GM23338 (cell line): ENCODE data around the gene PPP2R1B. TPM values are rescaled to one million over a fixed set of nuclear protein-coding genes. Genes with fewer than 3 reads are reported as not detected.

Experiments
- ATAC-seq: fragments of 200-7000 bp; cut with Tn5 transposase; 3 replicates; pipeline ENCODE4 v1.9.1; 2020
- DNase-seq: peaks from one replicate; pipeline ENCODE4 v3.0.0-alpha.2; 2015; ENCODE audit warnings: low spot score
- H2AFZ ChIP-seq: fragments of 200-600 bp; sonication (generic); 2 replicates; pipeline ENCODE4 v1.8.0; 2016; ENCODE audit warnings: antibody characterized with exemption, mild to moderate bottlenecking, moderate library complexity
- H3F3A ChIP-seq: fragments of 200-600 bp; sonication (generic); replicated peaks from 2 replicates; pipeline ENCODE4 v1.8.0; 2017; ENCODE audit warnings: antibody characterized with exemption, mixed run types, low read depth
- H3K27ac ChIP-seq: fragments of 200-600 bp; sonication (generic); 2 replicates; pipeline ENCODE4 v1.6.1; 2016; ENCODE audit warnings: low read depth
- H3K27me3 ChIP-seq: fragments of 200-600 bp; sonication (generic); 2 replicates; pipeline ENCODE4 v1.8.0; 2016; ENCODE audit warnings: mild to moderate bottlenecking, mixed run types, moderate library complexity; ENCODE audit not compliant: insufficient read depth
- H3K36me3 ChIP-seq: fragments of 200-600 bp; sonication (generic); 2 replicates; pipeline ENCODE4 v1.8.0; 2016; ENCODE audit warnings: mild to moderate bottlenecking; ENCODE audit not compliant: insufficient read depth
- H3K4me1 ChIP-seq: fragments of 200-600 bp; sonication (generic); 2 replicates; pipeline ENCODE4 v1.8.0; 2016; ENCODE audit warnings: mild to moderate bottlenecking, moderate library complexity; ENCODE audit not compliant: insufficient read depth
- H3K4me2 ChIP-seq: fragments of 200-600 bp; sonication (generic); 2 replicates; pipeline ENCODE4 v1.7.1; 2017; ENCODE audit warnings: mixed run types
- H3K4me3 ChIP-seq: fragments of 200-600 bp; sonication (generic); 2 replicates; pipeline ENCODE4 v1.6.1; 2016; ENCODE audit warnings: mixed run types
- H3K79me2 ChIP-seq: fragments of 200-600 bp; sonication (generic); replicated peaks from 2 replicates; pipeline ENCODE4 v1.8.0; 2017; ENCODE audit warnings: mild to moderate bottlenecking; ENCODE audit not compliant: insufficient read depth
- H3K9me2 ChIP-seq: fragments of 200-600 bp; sonication (generic); 2 replicates; pipeline ENCODE4 v1.8.0; 2017; ENCODE audit not compliant: insufficient read depth
- H4K20me1 ChIP-seq: fragments of 200-600 bp; sonication (generic); replicated peaks from 2 replicates; pipeline ENCODE4 v1.8.0; 2017; ENCODE audit warnings: mild to moderate bottlenecking; ENCODE audit not compliant: insufficient read depth
- H3K27ac Mint-ChIP-seq: 2 replicates; pipeline ENCODE4 v1.8.0; 2020; ENCODE audit warnings: inconsistent platforms, mild to moderate bottlenecking, moderate library complexity, mixed read lengths
- H3K27me3 Mint-ChIP-seq: 3 replicates; pipeline ENCODE4 v1.8.0; 2022; ENCODE audit warnings: low read depth, mild to moderate bottlenecking, moderate library complexity, mixed read lengths, inconsistent platforms; ENCODE audit not compliant: insufficient read depth, poor library complexity
- H3K36me3 Mint-ChIP-seq: 3 replicates; pipeline ENCODE4 v1.8.0; 2021; ENCODE audit warnings: low read depth, mild to moderate bottlenecking, inconsistent platforms, moderate library complexity, mixed read lengths
- H3K4me1 Mint-ChIP-seq: 3 replicates; pipeline ENCODE4 v1.8.0; 2020; ENCODE audit warnings: mild to moderate bottlenecking, inconsistent platforms, mixed read lengths
- H3K4me3 Mint-ChIP-seq: 3 replicates; pipeline ENCODE4 v1.8.0; 2021; ENCODE audit warnings: moderate library complexity, mild to moderate bottlenecking, inconsistent platforms, mixed read lengths
- H3K9me3 Mint-ChIP-seq: 3 replicates; pipeline ENCODE4 v1.8.0; 2020; ENCODE audit warnings: moderate library complexity, mild to moderate bottlenecking, inconsistent platforms, mixed read lengths
- CREB1 ChIP-seq: fragments of 250-450 bp; sonication (Bioruptor Pico); IDR thresholded peaks from 2 replicates; pipeline ENCODE4 v1.5.0; 2020; ENCODE audit warnings: low read depth, mild to moderate bottlenecking, moderate library complexity
- CTCF ChIP-seq, 2 experiments: fragments of 200-600 bp in 1 of 2; sonication (generic) in 1 of 2; conservative IDR thresholded peaks; 2 replicates each; pipeline versions ENCODE4 v1.5.1 to v1.6.1; 2016 to 2017; ENCODE audit warnings: antibody characterized with exemption in 2 of 2, low read depth in 2 of 2, mild to moderate bottlenecking in 2 of 2, moderate library complexity in 1 of 2
- ETS1 ChIP-seq: IDR thresholded peaks from 2 replicates; pipeline ENCODE4 v1.6.1; 2016; ENCODE audit warnings: antibody characterized with exemption
- EZH2 ChIP-seq: fragments of 200-600 bp; sonication (generic); IDR thresholded peaks from one replicate; pipeline ENCODE4 v1.8.0; 2017; ENCODE audit warnings: antibody characterized with exemption, mild to moderate bottlenecking, low read depth; ENCODE audit not compliant: unreplicated experiment
- EZH2phosphoT487 ChIP-seq: fragments of 200-600 bp; sonication (generic); IDR thresholded peaks from one replicate; pipeline ENCODE4 v1.8.1; 2018; ENCODE audit warnings: antibody characterized with exemption; ENCODE audit not compliant: unreplicated experiment
- JUNB ChIP-seq: IDR thresholded peaks from one replicate; pipeline ENCODE4 v1.6.1; 2016; ENCODE audit warnings: antibody characterized with exemption; ENCODE audit not compliant: unreplicated experiment
- NANOG ChIP-seq: IDR thresholded peaks from 2 replicates; pipeline ENCODE4 v1.6.1; 2016; ENCODE audit warnings: antibody characterized with exemption, borderline replicate concordance
- POLR2AphosphoS5 ChIP-seq: IDR thresholded peaks from 2 replicates; pipeline ENCODE4 v1.6.1; 2016; ENCODE audit warnings: antibody characterized with exemption, low read depth
- REST ChIP-seq: IDR thresholded peaks from one replicate; pipeline ENCODE4 v1.6.1; 2018; ENCODE audit warnings: antibody characterized with exemption; ENCODE audit not compliant: unreplicated experiment
- STAT1 ChIP-seq: IDR thresholded peaks from one replicate; pipeline ENCODE4 v1.6.1; 2016; ENCODE audit warnings: antibody characterized with exemption; ENCODE audit not compliant: unreplicated experiment
- ZNF114 ChIP-seq: fragments of 250-450 bp; sonication (Bioruptor Pico); IDR thresholded peaks from 2 replicates; pipeline ENCODE4 v1.5.0; 2020; ENCODE audit warnings: mild to moderate bottlenecking, moderate library complexity
- ZNF331 ChIP-seq: fragments of 250-450 bp; sonication (Bioruptor Pico); IDR thresholded peaks from 2 replicates; pipeline ENCODE4 v1.5.0; 2020; ENCODE audit warnings: low read depth, mild to moderate bottlenecking, moderate library complexity
- polyA plus RNA-seq: library from polyadenylated mRNA; unstranded; fragments of >200 nt; fragmentation: Nextera tagmentation; extraction: Ambion mirVana; gene quantifications from 2 replicates; pipeline ENCODE4 v1.2.1, GENCODE V29; 2016
- total RNA-seq: library from RNA; depleted of rRNA; stranded (reverse); fragments of >200 nt; shearing (Covaris generic); gene quantifications from 2 replicates; pipeline ENCODE4 v1.2.3, GENCODE V29; 2014

The PPP2R1B gene
- total and polyA plus RNA-seq, 2 experiments from 2014 or later: 18.5 to 82.0 TPM

DNA sequence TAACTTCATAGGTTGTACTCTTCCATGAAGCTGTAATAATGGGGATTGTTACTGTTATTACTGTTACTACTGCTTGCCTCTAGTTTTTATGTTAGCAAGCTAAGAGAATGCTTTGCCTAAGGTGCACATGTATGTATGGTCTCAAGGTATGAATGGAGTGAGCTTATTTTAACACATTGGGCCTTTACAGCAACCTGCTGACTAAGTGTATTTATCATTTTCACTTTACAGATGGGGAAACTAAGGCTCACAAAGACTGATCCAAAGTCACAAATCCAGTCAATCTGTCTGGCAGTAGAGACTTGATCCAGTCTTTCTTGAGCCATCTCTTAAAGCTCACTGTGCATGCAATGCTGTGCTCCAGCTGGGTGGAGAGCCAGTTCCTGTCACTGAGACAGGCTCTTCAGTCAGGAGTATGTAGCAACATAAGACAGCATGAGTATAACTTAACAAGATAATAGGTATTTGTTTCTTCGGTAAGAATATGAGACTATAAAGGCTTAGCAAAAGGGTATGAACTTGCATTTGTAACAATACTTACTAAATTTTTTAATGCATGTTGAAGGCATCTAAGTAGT, 66.5 kb downstream of the PPP2R1B start:
- DNase-seq (no peak), ATAC-seq (no peak)
- H3K9me3 Mint-ChIP-seq: no peaks in the 10 kb centered on the region
- H3K36me3 Mint-ChIP-seq: no peaks in the 10 kb centered on the region
- no peak overlapping the region for H3K4me3 Mint-ChIP-seq
- no peak for TF ChIP-seq ZNF114 (CRISPR knock-in tag)
- no peak for TF ChIP-seq ETS1
- H3K27ac Mint-ChIP-seq: 0 out of 2 replicates have a peak overlapping the region, but pooled peaks have one; percentile 29
- no peaks in the 10 kb centered on the region for H4K20me1 ChIP-seq
- H3K27me3 ChIP-seq: no peaks in the 10 kb centered on the region
- no peak overlapping the region for H2AFZ ChIP-seq
- H3K27me3 Mint-ChIP-seq: peaks cover 2% of the 10 kb centered on the region
- no peaks in the 10 kb centered on the region for H3F3A ChIP-seq
- H3K4me3 ChIP-seq: no peak overlapping the region
- H3K27ac ChIP-seq: no peak overlapping the region
- no peaks in the 10 kb centered on the region for H3K79me2 ChIP-seq
- peaks cover 4% of the 10 kb centered on the region; the same call in 1 of the 2 replicates for H3K4me1 ChIP-seq
- peaks cover 19% of the 10 kb centered on the region for H3K4me1 Mint-ChIP-seq
- H3K9me2 ChIP-seq: no peaks in the 10 kb centered on the region
- no peaks in the 10 kb centered on the region for H3K36me3 ChIP-seq
- H3K4me2 ChIP-seq: no peak overlapping the region

DNA sequence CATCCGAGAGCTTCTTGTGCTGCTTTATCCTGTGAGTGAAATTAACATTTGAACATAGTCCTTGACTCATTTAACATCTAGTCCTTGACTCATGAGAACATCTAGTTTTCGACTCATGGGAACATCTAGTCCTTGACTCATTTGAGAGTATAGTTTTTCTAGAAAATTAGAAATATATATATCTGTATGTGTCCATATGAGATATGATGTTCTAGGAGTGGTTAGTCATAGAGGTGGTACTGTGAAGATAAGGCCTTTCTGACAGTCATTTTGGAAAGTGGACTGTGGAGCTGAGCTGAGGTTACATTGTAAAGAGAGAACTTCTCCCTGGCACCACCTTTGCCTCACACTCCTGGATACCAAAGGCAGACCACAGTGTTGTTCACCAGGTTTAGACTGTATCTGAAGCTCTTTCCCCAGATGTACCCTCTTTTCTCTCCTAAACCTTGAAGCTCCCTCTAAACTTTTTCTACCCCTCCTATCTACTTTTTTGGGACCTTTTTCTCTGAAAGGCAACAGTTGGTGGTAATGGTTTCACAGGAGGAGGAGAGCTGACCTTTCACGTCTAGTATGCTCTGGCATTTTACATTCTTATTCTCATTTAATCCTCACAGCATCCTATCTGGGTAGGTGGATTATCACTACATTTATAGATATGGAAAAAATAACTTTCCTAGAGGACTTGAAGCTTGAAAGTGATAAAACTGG, 67.2 kb downstream of the PPP2R1B start:
- no peaks in the 10 kb centered on the region for H3K79me2 ChIP-seq
- H3K27ac Mint-ChIP-seq: peak overlapping the region; percentile 29; the same call in 1 of the 2 replicates
- H3K36me3 ChIP-seq: no peaks in the 10 kb centered on the region
- H3K4me1 ChIP-seq: peaks cover 4% of the 10 kb centered on the region; the same call in 1 of the 2 replicates
- H3K4me1 Mint-ChIP-seq: peaks cover 21% of the 10 kb centered on the region
- H3K36me3 Mint-ChIP-seq: no peaks in the 10 kb centered on the region
- no peak overlapping the region for H3K27ac ChIP-seq
- H2AFZ ChIP-seq: no peak overlapping the region
- ATAC-seq (no peak), DNase-seq (no peak)
- H3K9me2 ChIP-seq: no peaks in the 10 kb centered on the region
- no peaks in the 10 kb centered on the region for H3F3A ChIP-seq
- H4K20me1 ChIP-seq: no peaks in the 10 kb centered on the region
- no peaks in the 10 kb centered on the region for H3K27me3 ChIP-seq
- no peaks in the 10 kb centered on the region for H3K9me3 Mint-ChIP-seq
- H3K27me3 Mint-ChIP-seq: peaks cover 2% of the 10 kb centered on the region
- H3K4me3 ChIP-seq: no peak overlapping the region
- no peak overlapping the region for H3K4me2 ChIP-seq
- no peak overlapping the region for H3K4me3 Mint-ChIP-seq
- TF ChIP-seq ZNF114 (CRISPR knock-in tag) (no peak), POLR2AphosphoS5 (no peak), JUNB (no peak), CREB1 (no peak), REST (no peak), EZH2 (no peak), EZH2phosphoT487 (no peak), NANOG (no peak), ZNF331 (CRISPR knock-in tag) (no peak), CTCF (conservative IDR thresholded peaks at IDR 0.05; ENCODE audit: low read depth in 2 of 2) (no peak), ETS1 (no peak), STAT1 (no peak)
